PC-9 (cell line): Measurements from ENCODE around the gene TBX3.

Experiments
- CTCF ChIP-seq: fragments of 200-600 bp; sonication (generic); conservative IDR thresholded peaks from 2 replicates; pipeline ENCODE4 v1.6.1; 2017; ENCODE audit warnings: mixed run types, antibody characterized with exemption, mild to moderate bottlenecking, moderate library complexity
- EZH2 ChIP-seq: fragments of 200-600 bp; sonication (generic); IDR thresholded peaks from 2 replicates; pipeline ENCODE4 v1.8.0; 2017; ENCODE audit warnings: antibody characterized with exemption, low read depth

- TF ChIP-seq CTCF, result no peak
- no peak for TF ChIP-seq EZH2
Measured at GRCh38 chr12:114682106-114682784, 1.7 kb downstream of the TBX3 start.
